ENCODE results near the gene ORM1.

GRCh38 chr9:114362394-114362793, 39.5 kb downstream of the ORM1 start:
- TF ChIP-seq CTCF (conservative IDR thresholded peaks at IDR 0.05 in 1 of 2, IDR thresholded peaks at IDR 0.05 in 1 of 2; ENCODE audit: low read depth in 1 of 2, low read length in 2 of 2) (no peak), EZH2 (IDR thresholded peaks at IDR 0.05; ENCODE audit: low read length, missing control alignments) (no peak)
